HUES64 (cell line): ENCODE data around the gene RBM38.
"Not testable (repeated sequence)": the region's sequence is repeated elsewhere in the genome, so short reads cannot be mapped to it uniquely, and the experiment has no call there.

Experiments used
- H3K27ac ChIP-seq: 2 replicates; pipeline ENCODE4 v1.7.0; 2013; ENCODE audit warnings: low read depth, low read length, inconsistent platforms
- H3K27me3 ChIP-seq: 2 replicates; pipeline ENCODE4 v1.6.1; 2013; ENCODE audit warnings: mild to moderate bottlenecking, low read length; ENCODE audit not compliant: insufficient read depth
- H3K36me3 ChIP-seq: 2 replicates; pipeline ENCODE4 v1.6.1; 2013; ENCODE audit warnings: mild to moderate bottlenecking, low read length; ENCODE audit not compliant: insufficient read depth
- H3K4me1 ChIP-seq: 2 replicates; pipeline ENCODE4 v1.6.1; 2013; ENCODE audit warnings: mild to moderate bottlenecking, low read length, moderate library complexity; ENCODE audit not compliant: insufficient read depth
- H3K4me3 ChIP-seq: 2 replicates; pipeline ENCODE4 v1.5.1; 2013; ENCODE audit warnings: mild to moderate bottlenecking, low read length, moderate library complexity
- H3K9ac ChIP-seq: 2 replicates; pipeline ENCODE4 v1.6.1; 2013; ENCODE audit warnings: mild to moderate bottlenecking, low read depth, low read length
- H3K9me3 ChIP-seq: 2 replicates; pipeline ENCODE4 v1.6.1; 2013; ENCODE audit warnings: low read depth, low read length; ENCODE audit not compliant: insufficient read depth
- WGBS: fragments of 150-250, 120-280 bp; methylation state at CpG from one replicate; pipeline ENCODE4 v1.1.7; 2013; ENCODE audit warnings: missing lambda C conversion rate; 5-methylcytosine and 5-hydroxymethylcytosine counted together

Gene RBM38

GRCh38 chr20:57416296-57417022 lies 25.3 kb downstream of the RBM38 start:
- no peaks in the 10 kb centered on the region for H3K9me3 ChIP-seq
- H3K4me1 ChIP-seq = no peaks in the 10 kb centered on the region
- no peaks in the 10 kb centered on the region for H3K36me3 ChIP-seq
- H3K27me3 ChIP-seq = no peaks in the 10 kb centered on the region
- no peak overlapping the region for H3K27ac ChIP-seq
- H3K9ac ChIP-seq = no peak overlapping the region
- WGBS = 94% methylated on average over 15 of the region's 15 CpGs
- H3K4me3 ChIP-seq = no peak overlapping the region

DNA sequence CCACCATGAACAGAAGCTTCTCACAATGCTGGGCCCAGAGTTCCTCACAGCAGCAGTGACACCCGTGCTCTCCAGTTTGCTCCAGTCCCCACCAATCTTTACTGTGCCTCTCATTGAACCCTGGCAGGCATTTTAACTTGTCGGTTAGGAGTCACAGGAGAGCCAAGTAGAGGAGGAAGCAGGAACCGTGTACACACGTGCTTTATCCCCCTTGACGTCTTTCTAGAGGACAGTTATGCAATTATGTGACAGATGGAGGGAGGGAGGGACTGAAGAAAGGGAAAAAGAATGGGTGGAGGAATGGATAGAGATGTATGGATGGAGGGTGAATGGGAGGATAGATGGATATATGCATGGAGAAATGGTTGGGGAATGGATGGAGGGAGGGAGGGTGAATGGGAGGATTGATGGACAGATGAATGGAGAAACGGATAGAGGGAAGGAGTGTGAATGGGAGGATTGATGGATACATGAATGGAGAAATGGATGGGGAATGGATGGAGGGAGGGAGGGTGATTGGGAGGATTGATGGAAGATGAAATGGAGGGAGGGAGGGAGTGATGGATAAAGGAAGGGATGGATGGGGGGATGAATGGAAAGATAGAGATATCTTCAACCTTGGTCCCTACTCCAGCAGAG lies 26.0 kb downstream of the RBM38 start:
- Histone ChIP-seq H3K4me1 (no peaks in the 10 kb centered on the region), H3K27me3 (no peaks in the 10 kb centered on the region), H3K4me3 (no peak overlapping the region), H3K9ac (no peak overlapping the region), H3K9me3 (no peaks in the 10 kb centered on the region), H3K36me3 (no peaks in the 10 kb centered on the region), H3K27ac (no peak overlapping the region)
- 76% methylated on average over 6 of the region's 6 CpGs for WGBS

DNA sequence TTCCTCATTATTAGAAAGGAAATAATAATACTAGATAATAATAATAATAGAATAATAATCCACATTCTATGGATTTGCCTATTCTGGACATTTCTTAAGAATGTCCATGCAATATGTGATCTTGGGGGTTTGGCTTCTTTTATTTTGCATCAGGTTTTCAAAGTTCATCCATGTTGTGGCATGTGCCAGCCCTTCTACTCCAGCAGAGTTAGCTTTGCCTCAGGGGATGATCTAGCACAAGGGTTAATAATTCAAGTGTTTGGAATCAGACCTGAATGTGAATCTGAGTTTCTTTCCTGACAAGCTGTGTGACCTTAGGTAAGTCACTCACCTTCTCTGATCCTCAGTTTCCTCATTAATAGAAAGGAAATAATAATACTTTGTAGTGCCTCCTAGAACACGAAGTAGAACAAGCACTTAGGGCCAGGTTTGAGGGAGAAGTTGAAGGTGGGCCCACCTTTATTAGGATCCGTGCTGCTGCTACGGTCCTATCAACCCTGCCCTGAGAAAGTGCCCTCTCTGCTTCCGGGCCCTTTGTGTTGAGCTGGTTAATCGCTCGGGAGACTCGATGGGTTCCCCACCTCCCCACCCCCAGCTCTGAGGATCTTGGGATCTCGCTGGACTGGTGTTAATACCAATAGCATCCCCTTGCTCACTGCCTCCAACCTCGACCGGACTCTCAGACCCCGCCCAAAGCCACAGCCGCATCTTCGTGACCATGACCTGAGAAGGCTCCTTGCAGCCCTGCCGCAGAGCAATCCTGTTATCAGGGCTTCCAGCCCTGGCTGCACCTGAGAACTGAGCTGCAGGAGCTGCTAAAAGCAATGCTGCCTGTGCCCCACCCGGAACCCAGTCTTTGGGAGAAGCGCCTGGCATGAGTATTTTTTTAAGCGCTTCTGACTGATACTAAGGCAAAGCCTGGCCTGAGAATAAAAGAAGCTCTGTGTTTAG lies 26.9 kb downstream of the RBM38 start:
- Histone ChIP-seq H3K27ac (no peak overlapping the region), H3K4me3 (no peak overlapping the region), H3K36me3 (no peaks in the 10 kb centered on the region), H3K27me3 (no peaks in the 10 kb centered on the region), H3K4me1 (no peaks in the 10 kb centered on the region), H3K9me3 (no peaks in the 10 kb centered on the region), H3K9ac (no peak overlapping the region)
- WGBS = 85% methylated on average over 17 of the region's 17 CpGs

GRCh38 chr20:57419479-57419878 lies 28.3 kb downstream of the RBM38 start:
- not testable (repeated sequence) for H3K4me1 ChIP-seq, H3K9me3 ChIP-seq, H3K4me3 ChIP-seq, H3K27me3 ChIP-seq, H3K36me3 ChIP-seq, H3K9ac ChIP-seq, H3K27ac ChIP-seq
- WGBS = 95% methylated on average over 3 of the region's 4 CpGs

DNA sequence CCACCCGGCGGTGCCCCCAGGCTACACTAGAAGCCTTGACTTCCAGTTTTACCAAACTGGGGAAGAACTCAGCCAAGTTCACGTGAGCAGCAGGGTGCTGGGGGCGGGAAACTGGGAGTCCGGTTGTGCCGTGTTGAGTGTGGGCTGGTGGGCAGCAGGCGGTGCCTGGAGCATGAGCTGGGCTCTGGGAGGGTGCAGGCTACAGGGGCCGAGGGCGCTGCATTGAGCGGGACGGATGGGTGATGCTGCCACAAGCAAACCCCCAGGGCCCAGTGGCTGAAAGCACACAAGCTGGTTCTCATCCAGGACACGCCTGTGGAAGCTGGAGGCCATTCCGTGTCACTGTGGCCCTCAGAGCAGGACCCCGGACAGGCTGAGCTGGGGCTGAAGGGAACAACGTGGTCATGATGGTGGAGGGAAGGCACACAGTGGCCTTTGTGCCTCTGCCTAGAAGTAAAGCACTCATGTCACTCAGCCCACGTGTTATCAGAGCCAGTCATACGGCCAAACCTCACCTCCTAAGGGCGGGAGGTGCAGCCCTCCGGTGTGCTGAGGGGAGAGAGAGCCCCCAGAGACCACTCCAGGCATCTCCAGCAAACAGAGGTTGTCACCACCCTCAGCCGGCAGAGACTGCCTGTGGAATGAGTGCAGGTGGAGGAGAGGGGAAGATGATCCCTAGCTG lies 29.5 kb downstream of the RBM38 start:
- Histone ChIP-seq H3K4me3 (no peak overlapping the region), H3K36me3 (no peaks in the 10 kb centered on the region), H3K27ac (no peak overlapping the region), H3K27me3 (no peaks in the 10 kb centered on the region), H3K9ac (no peak overlapping the region), H3K4me1 (peaks cover 6% of the 10 kb centered on the region; the same call in 1 of the 2 replicates), H3K9me3 (no peaks in the 10 kb centered on the region)
- WGBS = 90% methylated on average over 20 of the region's 20 CpGs

DNA sequence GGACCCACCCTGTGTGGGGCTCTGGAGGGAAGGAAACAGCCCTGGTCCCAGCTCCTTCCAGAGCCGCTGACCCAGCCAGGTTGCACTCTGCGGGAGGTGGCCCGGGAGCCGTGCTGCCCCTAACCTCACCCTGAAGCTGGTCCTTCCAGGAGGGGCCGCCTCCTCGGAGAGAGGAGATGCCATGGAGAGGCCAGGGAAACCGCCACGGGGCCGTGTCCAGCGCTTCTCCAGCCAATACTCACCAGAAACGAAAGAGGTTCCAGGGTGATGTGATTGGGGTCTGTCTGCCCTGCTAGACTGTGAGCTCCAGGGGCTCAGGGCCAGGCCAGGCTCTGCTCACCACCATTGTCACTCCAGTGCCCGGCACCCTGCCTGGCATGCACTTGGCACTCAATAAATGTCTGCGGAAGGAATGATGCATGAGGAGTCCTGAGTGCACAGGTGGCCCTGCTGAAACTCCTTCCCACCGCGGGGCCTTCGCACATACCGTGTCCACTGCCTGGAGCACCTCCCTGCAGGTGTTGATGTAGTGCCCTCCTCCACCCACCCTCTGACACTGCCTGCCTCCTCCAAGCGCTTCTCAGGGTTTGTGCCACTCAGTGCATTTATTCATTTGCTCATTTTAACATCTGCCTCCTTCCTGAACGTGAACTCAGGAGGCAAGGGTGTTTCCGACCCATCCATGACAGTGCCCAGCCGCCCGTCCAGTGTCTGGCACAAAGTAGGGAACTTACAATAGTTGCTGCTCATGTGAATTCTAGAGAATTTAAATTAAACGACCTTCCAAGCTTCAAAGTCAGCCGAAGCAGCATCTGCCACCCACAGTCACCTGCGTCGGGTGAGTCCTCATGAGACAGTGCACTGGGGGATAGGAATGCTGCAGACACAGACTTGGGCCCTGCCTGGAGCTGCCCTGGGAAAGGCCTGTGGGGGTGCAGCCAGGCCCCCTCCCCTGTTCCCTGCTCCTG lies 30.3 kb downstream of the RBM38 start:
- WGBS = 92% methylated on average over 26 of the region's 26 CpGs
- H3K27ac ChIP-seq = no peak overlapping the region
- H3K9ac ChIP-seq = no peak overlapping the region

DNA sequence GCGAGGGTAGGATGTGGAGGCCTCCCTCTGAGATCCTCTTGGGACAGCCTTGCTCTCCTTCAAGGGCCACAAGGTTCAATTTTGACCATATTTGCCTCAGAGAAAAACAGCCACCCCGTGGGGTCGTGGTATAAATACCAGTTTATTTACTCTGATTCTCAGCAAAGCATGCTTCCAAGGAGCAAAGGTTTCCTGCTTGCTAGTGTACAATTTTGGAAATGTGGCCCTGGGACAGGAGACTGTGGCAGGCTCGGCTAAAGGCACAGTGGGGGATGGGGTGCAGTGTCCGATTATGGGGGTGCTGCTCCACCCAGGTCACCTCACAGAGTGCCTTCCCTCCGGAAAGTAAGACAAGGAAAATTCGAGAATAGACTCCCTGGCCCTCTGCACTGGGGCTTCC lies 31.1 kb downstream of the RBM38 start:
- H3K27me3 ChIP-seq = no peaks in the 10 kb centered on the region
- H3K36me3 ChIP-seq = no peaks in the 10 kb centered on the region
- H3K9ac ChIP-seq = no peak overlapping the region
- H3K4me1 ChIP-seq = peaks cover 6% of the 10 kb centered on the region; the same call in 1 of the 2 replicates
- 86% methylated on average over 7 of the region's 7 CpGs for WGBS
- H3K4me3 ChIP-seq = no peak overlapping the region
- no peak overlapping the region for H3K27ac ChIP-seq
- H3K9me3 ChIP-seq = no peaks in the 10 kb centered on the region

More for the DNA sequence above, 30.3 kb downstream of the RBM38 start:
- Histone ChIP-seq H3K36me3 (no peaks in the 10 kb centered on the region), H3K9me3 (no peaks in the 10 kb centered on the region), H3K4me1 (peaks cover 6% of the 10 kb centered on the region; the same call in 1 of the 2 replicates), H3K4me3 (no peak overlapping the region), H3K27me3 (no peaks in the 10 kb centered on the region)

DNA sequence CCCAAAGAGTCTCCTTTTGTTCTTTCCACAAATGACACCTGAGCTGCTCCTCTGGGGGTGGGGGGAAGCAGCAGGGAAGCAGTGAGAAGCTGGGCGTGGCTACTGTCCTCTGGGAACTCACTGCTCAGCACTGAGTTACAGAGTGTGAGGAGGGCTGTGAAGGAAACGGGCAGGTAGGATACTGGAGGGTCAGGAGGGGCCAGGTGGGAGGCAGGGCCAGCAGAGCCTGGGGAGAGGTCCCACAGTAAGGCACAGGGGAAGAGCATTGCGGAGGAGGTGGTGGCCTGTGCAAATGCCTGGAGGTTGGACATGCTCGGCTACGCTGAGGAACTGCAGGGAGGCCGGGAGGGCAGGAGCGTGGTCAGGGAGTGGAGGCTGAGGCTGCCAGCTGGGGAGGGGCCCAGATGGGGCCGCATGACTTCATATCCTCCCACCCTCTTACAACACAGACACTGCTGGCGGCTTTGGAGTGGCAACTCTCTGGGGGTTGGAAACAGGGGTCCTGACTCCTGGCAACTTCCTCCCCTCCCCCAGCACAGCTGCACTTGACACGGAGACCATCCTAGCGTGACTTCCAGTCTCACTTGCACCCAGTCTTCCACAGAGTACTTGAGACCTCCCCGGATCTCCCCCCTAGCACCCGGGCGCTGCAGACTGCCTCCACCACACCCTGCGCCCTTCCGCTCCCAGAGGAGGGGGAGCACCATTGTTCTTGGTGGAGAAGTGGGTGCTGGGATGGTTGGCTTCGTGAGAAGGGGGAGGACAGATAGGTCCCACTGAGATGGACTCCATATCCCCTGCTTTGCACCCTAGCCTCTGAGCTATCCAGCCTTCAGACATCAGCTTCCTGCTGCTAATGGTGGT lies 34.2 kb downstream of the RBM38 start:
- Histone ChIP-seq H3K36me3 (no peaks in the 10 kb centered on the region), H3K9me3 (no peaks in the 10 kb centered on the region), H3K27ac (no peak overlapping the region), H3K27me3 (no peaks in the 10 kb centered on the region), H3K4me3 (no peak overlapping the region), H3K9ac (no peak overlapping the region), H3K4me1 (peaks cover 6% of the 10 kb centered on the region; the same call in 1 of the 2 replicates)
- 69% methylated on average over 17 of the region's 17 CpGs for WGBS

DNA sequence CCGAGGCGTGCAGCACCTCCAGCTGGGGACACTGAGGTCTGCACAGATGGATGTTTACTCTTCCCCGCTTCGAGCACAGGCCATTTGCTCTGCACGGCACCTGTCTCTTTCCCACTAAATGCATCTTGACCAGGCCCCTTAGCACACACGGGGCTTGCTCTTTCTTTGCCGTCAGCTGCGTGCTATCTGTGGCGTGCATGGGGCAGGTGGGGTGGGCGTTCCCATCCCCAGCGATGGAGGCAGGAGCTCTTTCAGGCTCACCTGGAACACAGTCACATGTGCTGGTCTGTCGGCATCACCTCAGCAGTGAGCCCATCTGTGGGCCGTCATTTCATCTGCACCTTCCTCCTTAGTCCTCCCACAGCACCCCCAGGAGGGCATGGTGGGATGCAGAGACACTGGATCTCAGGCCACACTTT lies 35.1 kb downstream of the RBM38 start:
- no peaks in the 10 kb centered on the region for H3K36me3 ChIP-seq
- H3K9ac ChIP-seq = no peak overlapping the region
- no peak overlapping the region for H3K4me3 ChIP-seq
- H3K9me3 ChIP-seq = no peaks in the 10 kb centered on the region
- 87% methylated on average over 13 of the region's 13 CpGs for WGBS
- no peak overlapping the region for H3K27ac ChIP-seq
- peaks cover 6% of the 10 kb centered on the region; the same call in 1 of the 2 replicates for H3K4me1 ChIP-seq
- H3K27me3 ChIP-seq = no peaks in the 10 kb centered on the region
